22Rv1 (cell line): ENCODE results near the gene TMPRSS11D.

Experiments
- H3K27ac ChIP-seq: fragments of 450-650 bp; 2 replicates; pipeline ENCODE4 v1.5.1; 2017
- ZFX ChIP-seq: fragments of 450-650 bp; IDR thresholded peaks from 2 replicates; pipeline ENCODE4 v1.6.1; 2017; ENCODE audit warnings: antibody characterized with exemption, borderline replicate concordance
- TF ChIP-seq, protein P1 (sequence below): fragments of 450-650 bp; IDR thresholded peaks from 2 replicates; pipeline ENCODE4 v1.5.1; 2017; ENCODE audit warnings: mild to moderate bottlenecking

The TMPRSS11D gene

GRCh38 chr4:67785528-67785927, 98.3 kb downstream of the TMPRSS11D start:
- TF ChIP-seq ZFX, result no peak
- TF ChIP-seq, protein P1, sequence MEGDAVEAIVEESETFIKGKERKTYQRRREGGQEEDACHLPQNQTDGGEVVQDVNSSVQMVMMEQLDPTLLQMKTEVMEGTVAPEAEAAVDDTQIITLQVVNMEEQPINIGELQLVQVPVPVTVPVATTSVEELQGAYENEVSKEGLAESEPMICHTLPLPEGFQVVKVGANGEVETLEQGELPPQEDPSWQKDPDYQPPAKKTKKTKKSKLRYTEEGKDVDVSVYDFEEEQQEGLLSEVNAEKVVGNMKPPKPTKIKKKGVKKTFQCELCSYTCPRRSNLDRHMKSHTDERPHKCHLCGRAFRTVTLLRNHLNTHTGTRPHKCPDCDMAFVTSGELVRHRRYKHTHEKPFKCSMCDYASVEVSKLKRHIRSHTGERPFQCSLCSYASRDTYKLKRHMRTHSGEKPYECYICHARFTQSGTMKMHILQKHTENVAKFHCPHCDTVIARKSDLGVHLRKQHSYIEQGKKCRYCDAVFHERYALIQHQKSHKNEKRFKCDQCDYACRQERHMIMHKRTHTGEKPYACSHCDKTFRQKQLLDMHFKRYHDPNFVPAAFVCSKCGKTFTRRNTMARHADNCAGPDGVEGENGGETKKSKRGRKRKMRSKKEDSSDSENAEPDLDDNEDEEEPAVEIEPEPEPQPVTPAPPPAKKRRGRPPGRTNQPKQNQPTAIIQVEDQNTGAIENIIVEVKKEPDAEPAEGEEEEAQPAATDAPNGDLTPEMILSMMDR, result no peak
- no peak overlapping the region for H3K27ac ChIP-seq

DNA sequence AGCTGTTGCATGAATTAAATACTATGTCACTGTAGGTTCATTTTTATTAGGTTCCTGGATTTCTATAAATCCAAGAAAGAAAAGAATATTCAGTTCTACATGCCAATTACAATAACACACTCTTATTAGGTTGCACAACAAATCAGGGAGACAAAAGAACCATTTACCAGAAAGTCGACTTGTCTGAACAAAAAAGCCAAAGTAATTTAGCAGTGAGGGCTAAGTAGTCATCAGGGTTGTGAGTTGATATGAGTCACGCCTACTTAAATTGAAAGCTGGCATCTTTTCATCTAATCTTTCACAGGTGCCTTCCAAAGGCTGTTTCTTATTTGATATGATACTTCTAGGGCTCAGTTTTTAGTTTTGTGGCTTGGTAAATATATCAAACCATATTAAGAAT, 104.2 kb downstream of the TMPRSS11D start:
- H3K27ac ChIP-seq, result no peak overlapping the region
- no peak for TF ChIP-seq ZFX
- TF ChIP-seq, protein P1, result no peak

- H3K27ac ChIP-seq, result no peak overlapping the region
These were observed 107.1 kb downstream of the TMPRSS11D start for GRCh38 chr4:67776746-67777145.

More at GRCh38 chr4:67776746-67777145, 107.1 kb downstream of the TMPRSS11D start:
- TF ChIP-seq, protein P1, result no peak
- TF ChIP-seq ZFX, result no peak
